Ovary (tissue), 9 donors: ENCODE data around the gene WWOX. TPM values are rescaled to one million over a fixed set of nuclear protein-coding genes. Genes with fewer than 3 reads are reported as not detected.

Experiments
- DNase-seq, 5 donors: peaks; one replicate each; pipeline ENCODE4 v3.0.0-alpha.2; 2019 to 2020
- H3K27ac ChIP-seq, 2 donors: fragments of 200-600 bp; one replicate each; pipeline versions ENCODE4 v1.5.1 to v1.8.0; 2019 to 2022
- H3K27me3 ChIP-seq: fragments of 200-600 bp; one replicate; pipeline ENCODE4 v1.8.0; 2022
- H3K36me3 ChIP-seq: fragments of 200-600 bp; sonication (generic); one replicate; pipeline ENCODE4 v1.5.1; 2019
- H3K4me1 ChIP-seq: one replicate; pipeline ENCODE4 v1.8.1; 2013; ENCODE audit warnings: mild to moderate bottlenecking, moderate library complexity; ENCODE audit not compliant: insufficient read depth
- H3K4me3 ChIP-seq: fragments of 200-600 bp; sonication (generic); one replicate; pipeline ENCODE4 v1.5.1; 2017
- H3K9me3 ChIP-seq, 2 donors: fragments of 200-600 bp in 1 of 2; sonication (generic) in 1 of 2; one replicate each; pipeline versions ENCODE4 v1.5.1 to v1.8.1; 2013 to 2019; ENCODE audit warnings: mild to moderate bottlenecking in 1 of 2, moderate library complexity in 1 of 2
- CTCF ChIP-seq, 3 donors: fragments of 450-650 bp in 2 of 3; fragments of 200-600 bp in 1 of 3; IDR thresholded peaks; one replicate each; pipeline versions ENCODE4 v1.5.1 to v1.8.0; 2016 to 2022; ENCODE audit warnings: antibody characterized with exemption in 3 of 3, mild to moderate bottlenecking in 1 of 3
- EP300 ChIP-seq: sonication (generic); formaldehyde crosslinking; IDR thresholded peaks from one replicate; pipeline ENCODE4 v1.6.1; 2017; ENCODE audit warnings: antibody characterized with exemption
- POLR2A ChIP-seq: fragments of 450-650 bp; IDR thresholded peaks from one replicate; pipeline ENCODE4 v1.6.1; 2017; ENCODE audit warnings: antibody characterized with exemption, mild to moderate bottlenecking, moderate library complexity
- WGBS, 3 donors: extraction: QIAGEN DNeasy Blood & Tissue Kit in 1 of 3; methylation state at CpG; one replicate each; pipeline versions ENCODE4 v1.1.5 to v1.1.7; 2013 to 2017; 5-methylcytosine and 5-hydroxymethylcytosine counted together
- intact Hi-C, 4 donors: fragments of 100-400 bp; cut with DNase I; formaldehyde crosslinking; loops; one replicate each; pipeline versions ENCODE4 v1.11.0 to v1.15.1; 2022 to 2023
- polyA plus RNA-seq, 2 donors: library from polyadenylated mRNA; stranded (reverse); fragments of 200-250 nt in 1 of 2; fragments of 350-450 nt in 1 of 2; fragmentation: Illumina TruSeq in 1 of 2; extraction: RNeasy Lipid Tissue Mini Kit (QIAGEN cat#74804) in 1 of 2; gene quantifications; one replicate each; pipeline ENCODE4 v1.2.3, GENCODE V29; 2013 to 2014
- total RNA-seq, 7 donors: library from RNA; depleted of rRNA in 2 of 7; stranded (reverse); fragments of >200 nt in 2 of 7; fragmentation: NEBNext Ultra II Directional in 3 of 7; extraction: Animal tissue kit (Norgen Biotek cat#: 25700) in 3 of 7; gene quantifications; one replicate each; pipeline versions ENCODE4 v1.1.0 to v1.2.4, GENCODE V29; 2016 to 2023
- donor health status: DM: no; HTN: no; CAD: no; lungs with moderate emphysema.
- donor health status: DM: no; HTN: no; CAD: no.
- donor health status: Bipolar disorder and iron deficiency.
- donor health status: DM: yes; HTN: yes; CAD: no.
- donor health status: DM: no; HTN: no; CAD: no.
- donor health status: DM: yes; HTN: yes; CAD: no.

Gene WWOX
- total and polyA plus RNA-seq, 9 donors: 11.0 to 40.5 (median 25.2) TPM

GRCh38 chr16:79097771-79098170 is 998.3 kb downstream of the WWOX start:
- intact Hi-C loops: no loop called here
- Histone ChIP-seq H3K36me3 (no peaks in the 10 kb centered on the region), H3K9me3 (no peaks in the 10 kb centered on the region), H3K4me1 (peaks cover 3% of the 10 kb centered on the region), H3K4me3 (no peak overlapping the region), H3K27ac (no peak overlapping the region), H3K27me3 (no peaks in the 10 kb centered on the region)
- TF ChIP-seq CTCF (IDR thresholded peaks at IDR 0.05) (no peak), EP300 (no peak), POLR2A (no peak)
- no peak for DNase-seq
- 88 to 96% (median 96%) methylated on average over 7 of the region's 7 CpGs for WGBS, 3 donors

DNA sequence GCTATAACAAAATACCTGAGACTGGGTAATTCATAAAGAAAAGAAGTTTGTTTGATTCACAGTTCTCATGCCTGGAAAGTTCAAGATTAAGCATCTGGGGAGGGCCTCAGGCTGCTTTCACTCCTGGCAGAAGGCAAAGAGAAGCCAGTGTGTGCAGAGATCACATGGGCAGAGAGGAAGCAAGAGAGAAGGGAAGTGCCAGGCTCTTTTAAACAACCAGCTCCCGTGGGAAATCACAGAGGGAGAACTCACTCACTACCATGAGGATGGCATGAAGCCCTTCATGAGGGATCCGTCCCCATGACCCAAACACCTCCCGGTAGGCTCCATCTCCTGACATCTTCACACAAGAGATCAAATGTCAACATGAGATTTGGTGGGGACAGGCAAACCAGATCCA is 999.5 kb downstream of the WWOX start:
- no peak for DNase-seq
- peaks cover 8% of the 10 kb centered on the region for H3K4me1 ChIP-seq
- no peaks in the 10 kb centered on the region for H3K27me3 ChIP-seq
- no peak overlapping the region for H3K4me3 ChIP-seq
- no peaks in the 10 kb centered on the region for H3K9me3 ChIP-seq
- H3K27ac ChIP-seq: no peak overlapping the region
- no peak for TF ChIP-seq CTCF (IDR thresholded peaks at IDR 0.05)
- no peak for TF ChIP-seq EP300
- no peak for TF ChIP-seq POLR2A
- intact Hi-C loops: no loop called here
- 80 to 93% (median 88%) methylated on average over 3 of the region's 3 CpGs for WGBS, 3 donors
- H3K36me3 ChIP-seq: no peaks in the 10 kb centered on the region

DNA sequence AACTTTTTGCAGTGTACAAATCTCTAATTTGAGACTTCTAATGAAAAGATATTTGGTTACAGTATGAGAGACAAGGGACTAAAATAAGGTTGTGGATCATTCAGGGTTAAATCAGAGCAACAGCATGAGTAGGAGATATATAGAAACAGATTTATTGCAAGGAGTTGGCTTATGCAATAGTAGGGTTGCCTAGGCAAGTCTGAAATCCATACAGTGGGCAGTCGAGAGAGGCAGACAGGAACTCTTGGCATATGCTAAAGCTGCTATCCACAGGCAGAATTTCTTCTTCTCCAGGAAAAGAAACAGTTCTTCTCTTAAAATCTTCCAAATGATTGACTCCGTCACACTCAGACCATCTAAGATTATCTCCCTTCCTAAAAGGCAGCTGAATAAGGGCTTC is 1000.3 kb downstream of the WWOX start:
- H3K4me3 ChIP-seq: no peak overlapping the region
- intact Hi-C loops: no loop called here
- H3K9me3 ChIP-seq: no peaks in the 10 kb centered on the region
- H3K36me3 ChIP-seq: no peaks in the 10 kb centered on the region
- no peaks in the 10 kb centered on the region for H3K27me3 ChIP-seq
- no peak for DNase-seq
- peaks cover 8% of the 10 kb centered on the region for H3K4me1 ChIP-seq
- WGBS, 3 donors: 85 to 93% (median 86%) methylated on average over 2 of the region's 2 CpGs
- H3K27ac ChIP-seq: no peak overlapping the region
- TF ChIP-seq EP300: no peak
- no peak for TF ChIP-seq POLR2A
- TF ChIP-seq CTCF (IDR thresholded peaks at IDR 0.05): no peak

- TF ChIP-seq CTCF (IDR thresholded peaks at IDR 0.05) (no peak), EP300 (no peak), POLR2A (no peak)
- no peak for DNase-seq
- Histone ChIP-seq H3K9me3 (no peaks in the 10 kb centered on the region), H3K27me3 (no peaks in the 10 kb centered on the region), H3K27ac (no peak overlapping the region), H3K36me3 (no peaks in the 10 kb centered on the region), H3K4me3 (no peak overlapping the region), H3K4me1 (peaks cover 8% of the 10 kb centered on the region)
- intact Hi-C loops: no loop called here
- WGBS, 3 donors: 83 to 90% (median 87%) methylated on average over 8 of the region's 8 CpGs
Observed at GRCh38 chr16:79100447-79100846, 1001.0 kb downstream of the WWOX start.

DNA sequence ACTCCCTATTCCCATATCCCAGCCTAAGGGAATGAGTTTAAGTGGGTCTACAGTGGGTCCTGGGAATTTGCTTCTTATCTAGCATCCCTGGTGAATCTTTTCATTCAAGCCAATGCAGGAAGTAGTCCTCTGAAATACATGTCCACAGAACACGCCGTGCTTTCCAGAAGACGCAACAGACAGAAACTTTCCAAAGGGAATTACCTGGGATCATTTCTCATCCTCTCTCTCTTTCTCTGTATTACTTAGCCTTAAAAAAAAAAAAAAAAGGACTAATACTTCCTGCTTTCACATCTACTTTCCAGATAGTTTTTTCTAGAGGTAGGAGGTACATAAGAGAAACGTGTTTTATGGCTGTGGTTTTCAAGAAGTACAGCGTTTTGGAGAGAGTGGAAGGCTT is 1002.0 kb downstream of the WWOX start:
- 76 to 87% (median 85%) methylated on average over 5 of the region's 5 CpGs for WGBS, 3 donors

More for the DNA sequence above, 1002.0 kb downstream of the WWOX start:
- no peaks in the 10 kb centered on the region for H3K36me3 ChIP-seq
- no peak for TF ChIP-seq CTCF (IDR thresholded peaks at IDR 0.05)
- TF ChIP-seq EP300: no peak
- TF ChIP-seq POLR2A: no peak
- H3K27me3 ChIP-seq: no peaks in the 10 kb centered on the region
- intact Hi-C loops: no loop called here
- no peak overlapping the region for H3K27ac ChIP-seq
- no peak overlapping the region for H3K4me3 ChIP-seq
- H3K4me1 ChIP-seq: peaks cover 8% of the 10 kb centered on the region
- H3K9me3 ChIP-seq: no peaks in the 10 kb centered on the region
- DNase-seq: no peak
